Myometrial cell (primary cell): ENCODE data around the gene LRCH4. TPM values are rescaled to one million over a fixed set of nuclear protein-coding genes. Genes with fewer than 3 reads are reported as not detected.

Source experiments
- total RNA-seq: library from RNA; depleted of rRNA; stranded (reverse); fragments of >200 nt; gene quantifications from 2 replicates; pipeline ENCODE4 v1.2.3, GENCODE V29; 2015

The LRCH4 gene
- 39.8 and 45.4 TPM in 2 replicates for total RNA-seq

GRCh38 chr7:100585511-100586265 lies at the start of gene LRCH4:
Gene LRCH4 (minus strand): TSS chr7:100586129. CDS start chr7:100586100, 29 bp downstream.

GRCh38 chr7:100611983-100612729 lies 26.2 kb upstream of the LRCH4 start, which contains the start of gene MOSPD3:
Gene MOSPD3 (plus strand): TSS chr7:100612540. CDS start chr7:100612792, 252 bp downstream.

DNA sequence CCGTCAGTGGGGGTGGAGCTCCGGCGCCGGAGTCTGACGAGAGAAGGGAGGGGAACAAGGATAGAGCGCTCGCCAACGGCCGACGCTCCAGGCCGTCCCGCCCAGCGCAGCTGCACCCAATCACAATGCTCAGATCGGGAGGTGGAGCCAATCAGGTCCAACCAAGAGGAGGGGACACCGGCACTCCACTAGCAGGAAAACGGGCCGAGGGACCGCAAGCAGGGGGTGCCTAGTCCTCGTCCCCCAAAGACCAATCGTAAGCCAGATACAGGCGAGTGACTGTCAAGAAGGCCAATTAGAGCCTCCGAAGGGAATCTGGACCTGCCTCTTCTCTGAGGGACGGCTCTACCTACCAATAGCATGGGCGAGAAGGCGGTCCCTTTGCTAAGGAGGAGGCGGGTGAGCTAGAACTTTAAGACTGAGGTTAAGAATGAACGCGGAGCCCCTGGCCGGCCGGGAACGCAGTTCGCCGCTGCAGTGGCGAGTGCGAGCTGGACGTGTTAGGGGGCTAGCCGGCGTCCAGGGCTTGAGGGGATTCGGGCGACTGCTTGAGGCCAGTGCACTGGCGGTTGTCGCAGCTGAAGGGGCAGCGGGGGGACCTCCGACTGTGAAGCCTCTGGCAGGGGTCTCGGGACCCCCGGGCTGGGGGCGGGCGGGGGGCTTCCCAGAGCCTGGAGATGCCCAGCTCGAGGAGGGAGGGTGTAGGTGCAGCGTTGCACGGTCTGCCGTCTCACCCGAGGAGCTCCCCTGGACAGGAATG lies 517 bp upstream of the LRCH4 start, which contains the start of gene FBXO24:
Gene FBXO24 (plus strand): TSS at position 63 of the 760 bp plus-strand sequence. CDS start 298 bp downstream, at position 361.

DNA sequence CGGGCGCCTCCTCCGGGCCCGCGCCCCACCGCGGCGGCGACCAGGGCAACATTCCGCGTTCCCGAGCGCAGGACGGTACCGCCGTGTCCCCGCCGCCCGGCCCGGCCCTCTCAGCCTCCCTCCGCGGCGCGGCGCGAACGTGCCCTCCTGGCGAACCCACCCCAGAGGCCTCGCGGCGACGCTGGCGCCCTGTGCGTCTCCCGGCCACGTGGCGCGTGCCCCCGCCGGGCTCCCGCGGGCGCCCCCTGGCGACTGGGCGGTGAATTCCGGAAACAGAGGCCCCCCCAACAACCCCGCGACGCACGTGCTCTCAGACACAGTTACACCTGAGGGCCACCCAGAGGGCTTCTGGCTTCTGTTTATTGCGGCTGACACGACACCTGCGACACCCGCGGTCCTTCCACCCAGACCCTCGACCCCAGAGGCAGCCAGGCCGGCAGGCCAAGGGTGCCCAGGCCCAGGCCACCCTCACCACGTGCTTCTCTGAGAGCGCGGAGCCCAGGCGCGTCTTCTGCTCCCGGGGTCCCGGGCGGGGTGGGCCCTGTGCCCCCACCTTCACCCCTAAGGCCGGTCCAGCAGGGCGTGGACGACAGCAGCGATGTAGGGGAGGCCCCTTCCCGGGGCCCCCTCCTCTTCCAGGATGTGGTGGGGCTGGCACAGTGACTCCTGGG lies 12.1 kb downstream of the LRCH4 start, which contains the start of gene SAP25:
Gene SAP25 (minus strand): TSS at position 210 of the 671 bp plus-strand sequence. CDS start 158 bp downstream, at position 52.

GRCh38 chr7:100538654-100539435 lies 47.1 kb downstream of the LRCH4 start, which contains the start of gene AGFG2:
Gene AGFG2 (plus strand): TSS chr7:100539203. CDS start chr7:100539347, 144 bp downstream.

Other genes starting within 250 kb of the LRCH4 start
- 9.8 and 13.3 TPM in 2 replicates for gene PILRB, start 228.0 kb downstream of the LRCH4 start, total RNA-seq
- gene PILRA, start 212.6 kb downstream of the LRCH4 start, total RNA-seq: not detected in 2 replicates
- gene ZCWPW1, start 157.4 kb downstream of the LRCH4 start, total RNA-seq: 0.71 and 4.3 TPM in 2 replicates
- 23.4 and 24.2 TPM in 2 replicates for gene MEPCE, start 156.3 kb downstream of the LRCH4 start, total RNA-seq
- gene PPP1R35, start 149.6 kb downstream of the LRCH4 start, total RNA-seq: 23.7 and 57.1 TPM in 2 replicates
- gene SPACDR, start 121.9 kb downstream of the LRCH4 start, total RNA-seq: 0.86 TPM in 1 of 2 replicates, not detected in the other
- 48.7 and 55.9 TPM in 2 replicates for gene TSC22D4, start 106.9 kb downstream of the LRCH4 start, total RNA-seq
- gene NYAP1, start 102.2 kb downstream of the LRCH4 start, total RNA-seq: 1.4 and 3.4 TPM in 2 replicates
- gene AGFG2, start 46.9 kb downstream of the LRCH4 start, total RNA-seq: 13.3 and 24.3 TPM in 2 replicates
- not detected in 2 replicates for gene SAP25, start 12.2 kb downstream of the LRCH4 start, total RNA-seq
- gene FBXO24, start 199 bp upstream of the LRCH4 start, total RNA-seq: under 0.01 and 0.18 TPM in 2 replicates
- gene PCOLCE, start 16.2 kb upstream of the LRCH4 start, total RNA-seq: 289 and 397 TPM in 2 replicates
- gene MOSPD3, start 26.4 kb upstream of the LRCH4 start, total RNA-seq: 14.4 and 15.3 TPM in 2 replicates
- gene TFR2, start 55.4 kb upstream of the LRCH4 start, total RNA-seq: 0.35 TPM in 1 of 2 replicates, not detected in the other
- not detected in 2 replicates for gene ACTL6B, start 70.3 kb upstream of the LRCH4 start, total RNA-seq
- gene GNB2, start 87.6 kb upstream of the LRCH4 start, total RNA-seq: 294 and 391 TPM in 2 replicates
- 10.1 TPM in 2 replicates for gene GIGYF1, start 108.1 kb upstream of the LRCH4 start, total RNA-seq
- gene POP7, start 120.0 kb upstream of the LRCH4 start, total RNA-seq: 43.2 and 51.6 TPM in 2 replicates
- not detected in 2 replicates for gene EPO, start 134.3 kb upstream of the LRCH4 start, total RNA-seq
- gene ZAN, start 147.5 kb upstream of the LRCH4 start, total RNA-seq: not detected in 2 replicates
- gene EPHB4, start 241.4 kb upstream of the LRCH4 start, total RNA-seq: 33.1 and 53.0 TPM in 2 replicates